ENCODE results near the gene KRI1. TPM values are rescaled to one million over a fixed set of nuclear protein-coding genes. Genes with fewer than 3 reads are reported as not detected.

Gene KRI1
- total RNA-seq, 6 experiments from 2014 or later = 12.8 to 20.2 (median 17.5) TPM

GRCh38 chr19:10583036-10583776, 17.4 kb upstream of the KRI1 start:
- no peak for TF ChIP-seq CTCF (IDR thresholded peaks at IDR 0.05)
- DNase-seq = no peak
- Mint-ChIP-seq H3K9me3 (peaks cover 6% of the 10 kb centered on the region; the same call in 1 of the 2 replicates), H3K4me1 (ENCODE audit: low read depth) (peaks cover 14% of the 10 kb centered on the region; the same call in 1 of the 2 replicates), H3K36me3 (ENCODE audit: low read depth) (peaks cover 7% of the 10 kb centered on the region), H3K27me3 (ENCODE audit: insufficient read depth) (peaks cover 21% of the 10 kb centered on the region), H3K27ac (no peak overlapping the region), H3K4me3 (no peak overlapping the region)

GRCh38 chr19:10582091-10582490, 16.3 kb upstream of the KRI1 start:
- peaks cover 17% of the 10 kb centered on the region for H3K4me1 Mint-ChIP-seq (ENCODE audit: low read depth)
- H3K36me3 Mint-ChIP-seq (ENCODE audit: low read depth) = no peaks in the 10 kb centered on the region
- no peak for DNase-seq
- H3K27me3 Mint-ChIP-seq (ENCODE audit: insufficient read depth) = peaks cover 14% of the 10 kb centered on the region
- H3K9me3 Mint-ChIP-seq = no peaks in the 10 kb centered on the region
- H3K4me3 Mint-ChIP-seq = no peak overlapping the region
- no peak for TF ChIP-seq CTCF (IDR thresholded peaks at IDR 0.05)
- H3K27ac Mint-ChIP-seq = no peak overlapping the region

GRCh38 chr19:10580979-10581631, 15.3 kb upstream of the KRI1 start:
- Mint-ChIP-seq H3K4me3 (no peak overlapping the region), H3K9me3 (no peaks in the 10 kb centered on the region), H3K27me3 (ENCODE audit: insufficient read depth) (peaks cover 6% of the 10 kb centered on the region), H3K27ac (no peak overlapping the region), H3K4me1 (ENCODE audit: low read depth) (peaks cover 20% of the 10 kb centered on the region), H3K36me3 (ENCODE audit: low read depth) (no peaks in the 10 kb centered on the region)
- peak; percentile 96 for TF ChIP-seq CTCF (IDR thresholded peaks at IDR 0.05)
- DNase-seq = peak; percentile 78

GRCh38 chr19:10577951-10578350, 12.1 kb upstream of the KRI1 start:
- H3K27ac Mint-ChIP-seq = no peak overlapping the region
- H3K27me3 Mint-ChIP-seq (ENCODE audit: insufficient read depth) = peaks cover 3% of the 10 kb centered on the region
- no peaks in the 10 kb centered on the region for H3K36me3 Mint-ChIP-seq (ENCODE audit: low read depth)
- no peak overlapping the region for H3K4me3 Mint-ChIP-seq
- no peak for DNase-seq
- H3K4me1 Mint-ChIP-seq (ENCODE audit: low read depth) = peaks cover 12% of the 10 kb centered on the region
- H3K9me3 Mint-ChIP-seq = no peaks in the 10 kb centered on the region
- no peak for TF ChIP-seq CTCF (IDR thresholded peaks at IDR 0.05)

- H3K36me3 Mint-ChIP-seq (ENCODE audit: low read depth) = no peaks in the 10 kb centered on the region
- no peaks in the 10 kb centered on the region for H3K9me3 Mint-ChIP-seq
- no peak overlapping the region for H3K27ac Mint-ChIP-seq
- no peak for TF ChIP-seq CTCF (IDR thresholded peaks at IDR 0.05)
- peaks cover 5% of the 10 kb centered on the region for H3K27me3 Mint-ChIP-seq (ENCODE audit: insufficient read depth)
- H3K4me1 Mint-ChIP-seq (ENCODE audit: low read depth) = peaks cover 12% of the 10 kb centered on the region
- H3K4me3 Mint-ChIP-seq = no peak overlapping the region
- no peak for DNase-seq
These were observed 9.4 kb upstream of the KRI1 start for GRCh38 chr19:10575011-10575716.
